H9 (cell line): ENCODE measurements around the gene FRRS1L. TPM values are rescaled to one million over a fixed set of nuclear protein-coding genes. Genes with fewer than 3 reads are reported as not detected.

Experiments
- DNase-seq: peaks from one replicate; pipeline ENCODE4 v3.0.0-alpha.2; 2017
- H2AFZ ChIP-seq: one replicate; pipeline ENCODE4 v1.6.1; 2013; ENCODE audit warnings: mild to moderate bottlenecking, low read length, control low read depth, moderate library complexity
- H2AK5ac ChIP-seq: 2 replicates; pipeline ENCODE4 v1.6.1; 2013; ENCODE audit warnings: low read length, control low read depth, mixed read lengths; ENCODE audit not compliant: insufficient read length
- H2BK120ac ChIP-seq: one replicate; pipeline ENCODE4 v1.6.1; 2013; ENCODE audit warnings: low read depth, mild to moderate bottlenecking, low read length, control low read depth, inconsistent platforms; ENCODE audit not compliant: poor library complexity, severe bottlenecking
- H2BK12ac ChIP-seq: 2 replicates; pipeline ENCODE4 v1.6.1; 2013; ENCODE audit warnings: low read length, control low read depth, mixed read lengths, low read depth; ENCODE audit not compliant: insufficient read length
- H2BK15ac ChIP-seq: 2 replicates; pipeline ENCODE4 v1.6.1; 2013; ENCODE audit warnings: low read depth, low read length, control low read depth
- H2BK20ac ChIP-seq: one replicate; pipeline ENCODE4 v1.6.1; 2013; ENCODE audit warnings: low read depth, mild to moderate bottlenecking, low read length, control low read depth, inconsistent platforms; ENCODE audit not compliant: poor library complexity, severe bottlenecking
- H2BK5ac ChIP-seq: 2 replicates; pipeline ENCODE4 v1.6.1; 2013; ENCODE audit warnings: low read length, control low read depth, mixed read lengths; ENCODE audit not compliant: insufficient read length
- H3K14ac ChIP-seq: 2 replicates; pipeline ENCODE4 v1.6.1; 2013; ENCODE audit warnings: low read length, control low read depth; ENCODE audit not compliant: insufficient read depth
- H3K18ac ChIP-seq: 2 replicates; pipeline ENCODE4 v1.6.1; 2013; ENCODE audit warnings: low read depth, mild to moderate bottlenecking, mixed read lengths, low read length, control low read depth; ENCODE audit not compliant: insufficient read length
- H3K23ac ChIP-seq: 2 replicates; pipeline ENCODE4 v1.6.1; 2013; ENCODE audit warnings: low read length, control low read depth, mixed read lengths, low read depth; ENCODE audit not compliant: insufficient read length
- H3K23me2 ChIP-seq: 2 replicates; pipeline ENCODE4 v1.6.1; 2013; ENCODE audit warnings: low read depth, mild to moderate bottlenecking, mixed read lengths, low read length, control low read depth; ENCODE audit not compliant: insufficient read length, poor library complexity, severe bottlenecking
- H3K27ac ChIP-seq: 2 replicates; pipeline ENCODE4 v1.5.1; 2013; ENCODE audit warnings: low read length, control low read depth, mixed read lengths, low read depth; ENCODE audit not compliant: insufficient read length
- H3K27me3 ChIP-seq: 2 replicates; pipeline ENCODE4 v1.6.1; 2013; ENCODE audit warnings: low read length, control low read depth, inconsistent platforms; ENCODE audit not compliant: insufficient read depth
- H3K4ac ChIP-seq: 2 replicates; pipeline ENCODE4 v1.6.1; 2013; ENCODE audit warnings: low read depth, mild to moderate bottlenecking, control low read depth, inconsistent platforms, low read length, moderate library complexity
- H3K4me1 ChIP-seq: 2 replicates; pipeline ENCODE4 v1.6.1; 2013; ENCODE audit warnings: low read length, control low read depth, inconsistent platforms; ENCODE audit not compliant: insufficient read depth
- H3K4me2 ChIP-seq: 2 replicates; pipeline ENCODE4 v1.6.1; 2013; ENCODE audit warnings: low read length, control low read depth, mixed read lengths; ENCODE audit not compliant: insufficient read length, insufficient read depth
- H3K56ac ChIP-seq: 2 replicates; pipeline ENCODE4 v1.6.1; 2013; ENCODE audit warnings: low read depth, mild to moderate bottlenecking, mixed read lengths, low read length, control low read depth; ENCODE audit not compliant: insufficient read length
- H3K79me1 ChIP-seq: 2 replicates; pipeline ENCODE4 v1.6.1; 2013; ENCODE audit warnings: low read depth, mild to moderate bottlenecking, moderate library complexity, low read length, control low read depth, inconsistent platforms; ENCODE audit not compliant: insufficient read depth, poor library complexity, severe bottlenecking
- H3K79me2 ChIP-seq: 2 replicates; pipeline ENCODE4 v1.6.1; 2013; ENCODE audit warnings: low read length, control low read depth, inconsistent platforms; ENCODE audit not compliant: insufficient read depth
- H3K9ac ChIP-seq: 2 replicates; pipeline ENCODE4 v1.6.1; 2013; ENCODE audit warnings: low read length, control low read depth, mixed read lengths; ENCODE audit not compliant: insufficient read length; ENCODE audit errors: extremely low read depth
- H3K9me3 ChIP-seq: one replicate; pipeline ENCODE4 v1.6.1; 2013; ENCODE audit warnings: low read depth, low read length, inconsistent platforms; ENCODE audit not compliant: control insufficient read depth
- H3T11ph ChIP-seq: one replicate; pipeline ENCODE4 v1.6.1; 2013; ENCODE audit warnings: mild to moderate bottlenecking, low read length, control low read depth, inconsistent platforms
- H4K20me1 ChIP-seq: one replicate; pipeline ENCODE4 v1.6.1; 2013; ENCODE audit not compliant: control insufficient read depth, insufficient read length, insufficient read depth
- H4K5ac ChIP-seq: 2 replicates; pipeline ENCODE4 v1.6.1; 2013; ENCODE audit warnings: low read depth, mild to moderate bottlenecking, mixed read lengths, low read length, control low read depth; ENCODE audit not compliant: insufficient read length
- H4K8ac ChIP-seq: replicated peaks from 2 replicates; pipeline ENCODE4 v1.6.1; 2013; ENCODE audit warnings: low read length, control low read depth, mixed read lengths, low read depth; ENCODE audit not compliant: insufficient read length
- H4K91ac ChIP-seq: 2 replicates; pipeline ENCODE4 v1.6.1; 2013; ENCODE audit warnings: low read depth, mild to moderate bottlenecking, moderate library complexity, mixed read lengths, low read length, control low read depth; ENCODE audit not compliant: insufficient read length
- H3K27ac Mint-ChIP-seq, 3 experiments: 2 replicates in 2 of 3; 3 replicates in 1 of 3; pipeline ENCODE4 v1.8.0; 2020 to 2021; ENCODE audit warnings: mixed read lengths in 3 of 3, mild to moderate bottlenecking in 1 of 3, moderate library complexity in 1 of 3
- H3K27me3 Mint-ChIP-seq: 2 replicates; pipeline ENCODE4 v1.8.0; 2021; ENCODE audit warnings: low read depth, mild to moderate bottlenecking, moderate library complexity, mixed read lengths
- H3K36me3 Mint-ChIP-seq, 3 experiments: 2 replicates in 2 of 3; 3 replicates in 1 of 3; pipeline ENCODE4 v1.8.0; 2020 to 2021; ENCODE audit warnings: low read depth in 3 of 3, mixed read lengths in 3 of 3; ENCODE audit not compliant: insufficient read depth in 1 of 3
- H3K4me1 Mint-ChIP-seq, 2 experiments: 2 replicates each; pipeline ENCODE4 v1.8.0; 2020; ENCODE audit warnings: mixed read lengths in 2 of 2
- H3K4me3 Mint-ChIP-seq, 2 experiments: 2 replicates in 1 of 2; 3 replicates in 1 of 2; pipeline ENCODE4 v1.8.0; 2020 to 2021; ENCODE audit warnings: mild to moderate bottlenecking in 2 of 2, mixed read lengths in 2 of 2, moderate library complexity in 1 of 2
- H3K9me3 Mint-ChIP-seq, 2 experiments: 2 replicates in 1 of 2; 3 replicates in 1 of 2; pipeline ENCODE4 v1.8.0; 2020; ENCODE audit warnings: mild to moderate bottlenecking in 2 of 2, mixed read lengths in 2 of 2, moderate library complexity in 1 of 2
- CTCF ChIP-seq: fragments of 200-600 bp; sonication (generic); conservative IDR thresholded peaks from 3 replicates; pipeline ENCODE4 v1.8.0; 2021; ENCODE audit warnings: antibody characterized with exemption, mild to moderate bottlenecking
- WGBS: extraction: QIAGEN DNeasy Blood & Tissue Kit; methylation state at CpG from one replicate; pipeline ENCODE4 v1.1.7; 2013; ENCODE audit warnings: missing lambda C conversion rate, low lambda C conversion rate, mixed read lengths; ENCODE audit not compliant: insufficient read length; ENCODE audit errors: extremely low coverage; 5-methylcytosine and 5-hydroxymethylcytosine counted together
- total RNA-seq: library from RNA; stranded (reverse); gene quantifications from 2 replicates; pipeline ENCODE4 v1.2.1, GENCODE V29; 2021

Gene FRRS1L
- total RNA-seq, 1 experiment from 2014 or later = 3.3 TPM

DNA sequence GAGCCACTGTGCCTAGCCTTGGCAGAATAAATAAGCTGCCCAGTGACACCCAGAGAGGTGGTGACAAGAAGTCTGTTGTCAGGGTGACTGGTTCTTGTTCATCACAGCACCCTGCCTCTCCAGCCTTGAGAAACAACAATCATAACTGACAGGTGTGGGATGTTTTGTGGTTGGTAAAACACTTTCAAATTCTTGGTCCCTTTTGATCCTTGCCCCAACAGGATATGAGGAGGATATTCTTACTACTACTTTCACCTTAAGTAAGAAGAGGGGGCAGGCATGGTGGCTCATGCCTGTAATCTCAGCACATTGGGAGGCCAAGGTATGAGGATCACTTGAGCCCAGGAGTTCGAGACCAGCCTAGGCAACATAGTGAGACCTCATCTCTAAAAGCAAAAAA lies 14.2 kb upstream of the FRRS1L start:
- H3K23me2 ChIP-seq = no peaks in the 10 kb centered on the region
- Mint-ChIP-seq H3K4me1 (peaks cover 5 to 6% of the 10 kb centered on the region in 2 experiments), H3K27me3 (peaks cover 4% of the 10 kb centered on the region; the same call in 1 of the 2 replicates), H3K4me3 (no peak overlapping the region), H3K27ac (no peak overlapping the region), H3K9me3 (no peaks in the 10 kb centered on the region), H3K36me3 (no peaks in the 10 kb centered on the region)
- no peak overlapping the region for H3K4me2 ChIP-seq
- H3K9ac ChIP-seq = no peak overlapping the region
- H2BK12ac ChIP-seq = no peak overlapping the region
- H2BK120ac ChIP-seq = no peak overlapping the region
- no peak overlapping the region for H2BK20ac ChIP-seq
- no peak overlapping the region for H3K18ac ChIP-seq
- H3K27me3 ChIP-seq = no peaks in the 10 kb centered on the region
- H3K56ac ChIP-seq = no peak overlapping the region
- no peaks in the 10 kb centered on the region for H3K4me1 ChIP-seq
- H2AFZ ChIP-seq = no peak overlapping the region
- H3T11ph ChIP-seq = no peak overlapping the region
- H3K79me1 ChIP-seq = no peaks in the 10 kb centered on the region
- H3K4ac ChIP-seq = no peak overlapping the region
- no peak overlapping the region for H2BK15ac ChIP-seq
- H3K79me2 ChIP-seq = no peaks in the 10 kb centered on the region
- H4K8ac ChIP-seq = no peak overlapping the region
- H3K27ac ChIP-seq = no peak overlapping the region
- no peak overlapping the region for H2AK5ac ChIP-seq
- H4K91ac ChIP-seq = no peak overlapping the region
- no peak overlapping the region for H2BK5ac ChIP-seq
- no peak overlapping the region for H4K5ac ChIP-seq
- no peak for TF ChIP-seq CTCF
- H3K9me3 ChIP-seq = no peaks in the 10 kb centered on the region
- H3K14ac ChIP-seq = no peak overlapping the region
- no CpG with 5 or more reads among the region's 1 CpG for WGBS
- no peaks in the 10 kb centered on the region for H4K20me1 ChIP-seq
- no peak for DNase-seq
- H3K23ac ChIP-seq = no peak overlapping the region
